ENCODE results near the gene DTNBP1.
A peak's percentile ranks its signal among the peaks of the same experiment; 100 is the strongest.

DTNBP1 gene

GRCh38 chr6:15484140-15484539, 178.7 kb downstream of the DTNBP1 start:
- no peak for TF ChIP-seq CTCF (conservative IDR thresholded peaks at IDR 0.05; ENCODE audit: low read length)
- no peak for DNase-seq (ENCODE audit: low read depth)
- no peak overlapping the region for H3K4me3 ChIP-seq (ENCODE audit: low read length)

GRCh38 chr6:15483060-15483459, 179.8 kb downstream of the DTNBP1 start:
- TF ChIP-seq CTCF (conservative IDR thresholded peaks at IDR 0.05; ENCODE audit: low read length): no peak
- DNase-seq (ENCODE audit: low read depth): no peak
- H3K4me3 ChIP-seq (ENCODE audit: low read length): no peak overlapping the region

- DNase-seq (ENCODE audit: low read depth): no peak
- no peak for TF ChIP-seq CTCF (conservative IDR thresholded peaks at IDR 0.05; ENCODE audit: low read length)
- H3K4me3 ChIP-seq (ENCODE audit: low read length): no peak overlapping the region
Measured at GRCh38 chr6:15481390-15482291, 181.2 kb downstream of the DTNBP1 start.

- DNase-seq (ENCODE audit: low read depth): no peak
- TF ChIP-seq CTCF (conservative IDR thresholded peaks at IDR 0.05; ENCODE audit: low read length): no peak
- no peak overlapping the region for H3K4me3 ChIP-seq (ENCODE audit: low read length)
Measured at GRCh38 chr6:15480525-15480924, 182.3 kb downstream of the DTNBP1 start.

GRCh38 chr6:15479761-15480160, 183.1 kb downstream of the DTNBP1 start:
- TF ChIP-seq CTCF (conservative IDR thresholded peaks at IDR 0.05; ENCODE audit: low read length): no peak
- DNase-seq (ENCODE audit: low read depth): peak; percentile 83
- no peak overlapping the region for H3K4me3 ChIP-seq (ENCODE audit: low read length)

GRCh38 chr6:15477746-15478145, 185.1 kb downstream of the DTNBP1 start:
- no peak for TF ChIP-seq CTCF (conservative IDR thresholded peaks at IDR 0.05; ENCODE audit: low read length)
- H3K4me3 ChIP-seq (ENCODE audit: low read length): no peak overlapping the region
- DNase-seq (ENCODE audit: low read depth): no peak
